ENCODE data around the gene CHPT1.
"Not testable (repeated sequence)": the region's sequence is repeated elsewhere in the genome, so short reads cannot be mapped to it uniquely, and the experiment has no call there.

CHPT1 gene

DNA sequence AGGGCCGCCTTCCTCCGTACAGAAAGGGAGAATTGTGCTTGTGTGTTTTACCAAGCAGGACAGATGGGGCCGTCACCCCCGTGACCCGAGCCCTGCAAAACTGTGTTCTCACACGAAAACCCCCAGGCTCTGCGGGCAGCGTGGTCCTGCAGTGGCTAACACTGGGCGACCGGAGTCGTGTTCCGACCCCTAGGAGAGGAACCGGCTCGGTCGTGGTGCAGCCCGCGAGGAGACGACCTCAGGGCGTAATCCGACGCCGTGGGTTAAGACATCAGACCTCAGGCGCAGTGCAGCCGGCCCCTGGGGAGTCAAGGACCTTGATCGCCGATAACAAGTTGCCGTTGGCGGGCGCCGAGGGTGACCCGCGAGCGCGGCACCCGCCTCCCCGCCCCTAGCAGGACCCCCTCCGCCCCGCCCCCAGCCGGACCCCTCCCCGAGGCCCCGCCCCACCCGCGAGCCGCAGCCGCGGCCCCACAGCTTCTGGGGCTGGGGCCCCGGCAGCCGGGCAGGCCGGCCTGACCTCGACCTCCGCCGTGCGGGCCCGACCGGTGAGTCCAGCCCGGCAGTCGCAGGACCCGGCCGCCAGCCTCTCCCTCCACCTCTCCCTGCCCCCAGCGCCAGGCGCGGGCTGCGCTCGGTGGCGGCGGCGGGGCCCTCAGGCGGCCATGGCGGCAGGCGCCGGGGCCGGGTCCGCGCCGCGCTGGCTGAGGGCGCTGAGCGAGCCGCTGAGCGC, at the start of gene CHPT1:
Gene CHPT1 (plus strand): TSS at position 444 of the 733 bp plus-strand sequence. CDS start 222 bp downstream, at position 666.
- DNase-seq, result peak; percentile 55 to 59

GRCh38 chr12:101647711-101648110, 49.7 kb upstream of the CHPT1 start:
- no peak for DNase-seq

GRCh38 chr12:101648195-101648594, 49.2 kb upstream of the CHPT1 start:
- DNase-seq, result no peak

GRCh38 chr12:101650346-101651117, 46.9 kb upstream of the CHPT1 start:
- no peak for DNase-seq

DNA sequence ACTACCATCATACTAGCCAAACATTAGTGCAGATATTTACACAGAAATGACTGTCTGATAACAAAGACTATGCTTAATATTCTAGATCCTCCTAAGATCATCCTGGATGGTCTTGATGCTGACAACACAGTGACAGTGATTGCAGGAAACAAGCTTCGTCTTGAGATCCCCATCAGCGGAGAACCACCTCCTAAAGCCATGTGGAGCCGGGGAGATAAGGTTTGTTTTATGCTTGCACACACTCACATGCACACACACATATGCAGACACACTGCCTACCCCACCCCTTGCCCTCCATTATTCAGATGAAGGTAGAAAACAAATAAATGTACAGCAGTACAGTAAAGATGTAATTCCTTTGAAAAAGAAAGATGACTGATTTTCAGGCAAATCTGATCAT, 44.4 kb upstream of the CHPT1 start:
- no peak for DNase-seq

- no peak for DNase-seq
Observed at GRCh38 chr12:101653503-101653902, 43.9 kb upstream of the CHPT1 start.

DNA sequence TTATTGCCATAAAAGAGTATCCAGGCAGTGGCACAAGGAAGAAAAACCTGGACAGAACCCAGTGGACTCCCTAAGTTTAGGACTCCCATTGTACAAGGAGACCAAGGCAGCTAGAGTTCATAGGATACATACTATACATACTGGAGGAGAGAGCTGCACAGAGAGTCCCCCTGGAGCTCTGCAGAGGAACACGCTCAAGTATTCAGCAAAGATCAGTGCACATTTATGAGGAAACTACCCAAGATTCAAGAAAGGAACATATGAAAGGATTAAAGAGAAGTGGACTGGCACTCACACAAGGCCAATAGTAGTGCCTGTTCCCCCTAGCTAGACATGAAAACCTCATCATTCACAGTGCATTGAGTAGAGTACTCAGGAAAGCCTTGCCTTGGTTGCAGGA, 43.0 kb upstream of the CHPT1 start:
- no peak for DNase-seq

DNA sequence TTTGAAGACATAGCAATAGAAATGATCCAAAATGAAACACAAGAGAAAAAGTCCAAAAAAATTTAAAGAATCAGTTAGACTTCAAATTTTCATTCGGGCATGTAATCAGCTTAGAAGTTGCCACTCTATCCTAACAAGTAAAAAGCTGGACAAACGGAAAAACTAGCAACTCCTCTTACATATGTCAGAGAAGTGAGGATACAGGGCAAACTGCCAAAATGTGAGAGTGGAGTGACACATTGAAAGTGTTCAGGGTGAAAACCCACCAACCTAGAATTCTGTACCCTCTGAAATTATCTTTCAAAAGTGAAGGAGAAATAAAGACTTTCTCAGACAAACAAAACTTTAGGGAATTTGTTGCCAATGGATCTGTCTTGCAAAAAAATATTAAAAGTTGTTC, 42.0 kb upstream of the CHPT1 start:
- no peak for DNase-seq

DNA sequence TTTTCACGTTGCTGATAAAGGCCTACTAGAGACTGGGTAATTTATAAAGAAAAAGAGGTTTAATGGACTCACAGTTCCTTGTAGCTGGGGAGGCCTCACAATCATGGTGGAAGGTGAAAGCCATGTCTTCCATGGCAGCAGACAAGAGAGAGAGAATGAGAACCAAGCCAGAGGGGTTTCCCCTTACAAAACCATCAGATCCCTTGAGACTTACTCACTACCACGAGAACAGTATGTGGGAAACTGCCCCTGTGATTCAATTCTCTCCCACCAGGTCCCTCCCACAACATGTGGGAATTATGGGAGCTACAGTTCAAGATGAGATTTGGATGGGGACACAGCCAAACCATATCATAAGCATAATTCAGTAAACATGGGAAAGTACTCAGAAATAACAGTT, 36.8 kb upstream of the CHPT1 start:
- not testable (repeated sequence) for DNase-seq

DNA sequence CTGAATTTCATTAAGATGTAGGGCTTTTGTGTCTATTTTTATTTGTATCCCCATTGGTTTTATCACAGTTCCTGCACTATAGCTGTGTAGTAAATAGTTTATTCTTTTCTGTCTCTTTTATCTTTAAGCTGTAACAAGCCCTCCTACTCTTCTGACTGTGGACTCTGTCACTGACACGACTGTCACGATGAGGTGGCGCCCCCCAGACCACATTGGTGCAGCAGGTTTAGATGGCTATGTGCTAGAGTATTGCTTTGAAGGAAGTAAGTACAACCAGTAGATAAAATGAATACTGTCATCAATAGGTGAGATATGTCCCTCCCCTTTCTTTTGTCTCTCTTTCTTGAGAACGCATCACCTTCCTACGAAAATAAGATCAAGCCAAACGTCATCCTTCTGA, 34.1 kb upstream of the CHPT1 start:
- DNase-seq, result no peak

GRCh38 chr12:101664992-101665391, 32.4 kb upstream of the CHPT1 start:
- no peak for DNase-seq

DNA sequence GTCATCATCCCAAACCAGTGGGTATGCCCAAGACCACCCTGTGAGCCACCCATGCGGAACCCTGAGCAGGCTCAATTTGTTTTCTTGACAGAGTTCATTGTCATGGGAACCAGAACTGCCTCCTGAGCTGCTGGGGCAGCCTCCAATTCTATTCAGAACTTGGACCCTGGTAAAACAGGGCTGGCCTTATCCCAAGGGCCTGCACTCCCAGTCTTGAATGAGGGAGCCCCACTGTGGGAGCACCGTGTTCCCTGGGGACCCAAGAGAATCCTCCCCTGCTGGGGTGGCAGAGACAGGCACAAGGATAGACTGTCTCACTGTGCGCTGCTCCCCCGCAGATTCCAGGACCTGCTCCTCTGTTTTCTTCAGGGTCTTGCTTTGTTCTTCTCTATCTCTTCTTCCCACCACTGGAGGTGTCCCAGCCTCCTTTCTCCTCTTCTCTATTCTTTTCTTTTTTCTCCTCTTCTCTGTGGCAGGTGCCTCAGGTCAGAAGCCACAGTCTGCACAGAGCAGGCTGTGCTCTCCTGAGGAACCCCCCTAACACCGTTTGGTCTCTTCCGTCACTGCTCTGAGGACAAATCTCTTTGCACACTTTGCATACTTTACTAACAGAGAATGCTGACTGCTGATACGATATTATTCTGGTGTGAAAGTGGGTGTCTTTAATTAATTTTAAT, 31.2 kb upstream of the CHPT1 start:
- DNase-seq, result no peak

GRCh38 chr12:101667591-101667990, 29.8 kb upstream of the CHPT1 start:
- no peak for DNase-seq

- peak; percentile 83 to 86 for DNase-seq
Observed at GRCh38 chr12:101670007-101670671, 27.3 kb upstream of the CHPT1 start.

DNA sequence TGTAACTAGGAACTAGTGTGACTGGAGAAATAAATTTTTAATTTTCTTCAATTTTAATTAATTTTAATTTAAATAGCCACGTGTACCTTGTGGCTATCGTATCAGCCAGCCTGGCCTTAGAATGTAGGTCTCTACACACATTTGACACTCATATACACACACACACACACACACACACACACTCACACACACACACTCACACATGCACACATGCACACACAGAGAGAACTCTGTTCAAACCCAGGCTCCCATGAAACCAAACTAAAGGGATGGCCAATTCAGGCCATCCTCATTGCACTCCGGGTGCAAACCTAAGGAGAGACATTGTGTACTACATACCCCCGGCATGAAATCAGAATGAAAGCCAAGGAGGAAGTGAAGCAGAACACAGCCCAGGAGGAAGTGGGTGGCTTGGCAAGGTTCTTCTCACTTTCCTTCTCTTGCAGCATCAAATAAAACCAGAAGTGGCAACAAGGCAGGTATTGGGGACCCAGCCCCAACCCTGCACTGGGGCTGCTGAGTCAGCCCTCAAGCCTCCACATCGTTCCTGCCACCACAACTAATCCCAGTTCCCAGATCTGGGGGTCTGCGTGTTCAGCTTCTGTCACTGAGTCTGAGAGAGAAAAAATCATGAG, 26.2 kb upstream of the CHPT1 start:
- DNase-seq, result peak; percentile 86 to 90

GRCh38 chr12:101671833-101672232, 25.6 kb upstream of the CHPT1 start:
- DNase-seq, result peak in 1 of 2 experiments; percentile 41

DNA sequence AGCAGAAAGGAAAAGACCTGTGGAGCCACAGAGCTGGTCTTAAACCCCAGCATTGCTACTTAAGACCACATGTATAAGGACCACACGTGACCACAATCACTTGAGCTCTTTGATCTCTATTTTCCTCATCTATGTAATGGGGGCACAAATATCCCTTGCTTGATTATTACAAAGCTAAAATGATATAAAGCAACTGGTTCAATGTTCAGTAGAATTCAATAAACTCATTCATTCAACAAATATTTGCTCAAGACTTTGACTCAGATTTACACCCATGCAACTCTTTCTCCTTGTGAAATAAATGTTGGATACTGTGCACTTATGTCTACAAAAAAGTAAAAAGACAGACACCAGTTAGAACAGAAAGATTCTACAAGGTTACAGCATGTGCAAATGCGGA, 21.9 kb upstream of the CHPT1 start:
- no peak for DNase-seq

DNA sequence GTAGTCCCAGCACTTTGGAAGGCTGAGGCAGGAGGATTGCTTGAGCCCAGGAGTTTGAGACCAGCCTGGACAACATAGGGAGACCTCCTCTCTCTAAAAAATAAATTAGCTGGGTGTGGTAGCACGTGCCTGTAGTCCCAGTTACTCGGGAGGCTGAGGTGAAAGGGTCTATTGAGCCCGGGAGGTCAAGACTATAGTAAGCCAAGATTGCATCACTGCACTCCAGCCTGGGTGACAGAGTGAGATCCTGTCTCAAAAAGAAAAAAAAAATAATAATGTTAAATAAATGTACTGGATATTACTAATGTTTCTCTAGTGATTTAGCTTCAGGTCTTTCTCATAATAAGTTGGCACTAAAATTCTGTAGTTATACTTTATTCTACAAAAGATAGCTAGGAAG, 20.9 kb upstream of the CHPT1 start:
- DNase-seq, result not testable (repeated sequence)

DNA sequence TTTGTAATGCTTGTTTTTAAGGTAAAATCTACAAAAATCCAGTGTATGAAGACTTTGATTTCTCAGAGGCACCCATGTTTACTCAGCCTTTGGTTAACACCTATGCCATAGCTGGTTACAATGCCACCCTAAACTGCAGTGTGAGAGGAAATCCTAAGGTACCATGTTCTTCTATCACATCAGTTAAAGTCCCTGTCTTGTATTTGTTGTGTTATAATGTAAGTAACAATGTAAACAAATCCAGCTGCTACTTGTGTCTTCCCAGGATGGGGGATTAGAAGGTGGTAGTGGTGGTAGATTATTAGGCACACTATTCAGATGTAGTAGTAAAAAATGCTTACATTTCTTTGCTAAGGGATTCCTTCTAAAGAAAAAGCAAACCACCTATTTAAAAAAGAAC, 19.4 kb upstream of the CHPT1 start:
- DNase-seq, result no peak

DNA sequence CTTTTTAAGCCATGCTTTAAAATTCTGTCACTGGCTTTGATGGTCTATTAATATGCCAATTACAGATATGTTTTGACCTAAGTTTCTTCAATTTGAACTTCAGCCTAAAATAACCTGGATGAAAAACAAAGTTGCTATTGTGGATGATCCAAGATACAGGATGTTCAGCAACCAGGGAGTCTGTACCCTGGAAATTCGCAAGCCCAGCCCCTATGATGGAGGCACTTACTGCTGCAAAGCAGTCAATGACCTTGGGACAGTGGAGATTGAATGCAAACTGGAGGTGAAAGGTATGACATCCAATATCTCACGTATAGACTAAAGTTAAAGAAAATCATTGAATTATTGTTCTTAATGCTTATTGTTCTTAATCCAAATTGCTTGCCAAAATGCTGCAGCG, 17.2 kb upstream of the CHPT1 start:
- DNase-seq, result no peak

- DNase-seq, result no peak
Observed at GRCh38 chr12:101680647-101681046, 16.8 kb upstream of the CHPT1 start.

DNA sequence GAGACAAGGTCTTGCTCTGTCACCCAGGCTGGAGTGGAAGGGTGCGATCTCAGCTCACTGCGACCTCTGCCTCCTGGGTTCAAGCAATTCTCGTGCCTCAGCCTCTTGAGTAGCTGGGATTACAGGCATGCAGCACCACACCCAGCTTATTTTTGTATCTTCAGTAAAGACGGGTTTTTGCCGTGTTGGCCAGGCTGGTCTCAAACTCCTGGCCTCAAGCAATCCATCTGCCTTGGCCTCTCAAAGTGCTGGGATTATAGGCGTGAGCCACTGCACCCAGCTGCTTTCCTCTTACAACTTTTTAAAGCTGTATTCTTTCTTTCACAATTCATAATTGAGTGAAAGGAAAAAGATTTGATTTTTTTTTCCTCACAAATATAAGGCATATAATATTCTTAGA, 15.8 kb upstream of the CHPT1 start:
- not testable (repeated sequence) for DNase-seq

GRCh38 chr12:101685092-101685491, 12.3 kb upstream of the CHPT1 start:
- no peak for DNase-seq

All from Kasumi-1 (cell line).